GM12878 (cell line): Measurements from ENCODE around the gene PAX3. TPM values are rescaled to one million over a fixed set of nuclear protein-coding genes. Genes with fewer than 3 reads are reported as not detected.

ENCODE experiments used
- ATAC-seq: fragments of 200-7000 bp; cut with Tn5 transposase; 3 replicates; pipeline ENCODE4 v1.9.1; 2020; ENCODE audit warnings: mild to moderate bottlenecking, moderate library complexity
- BruUV-seq: library from RNA; stranded (reverse); fragments of 400-500 nt; replicated peaks from 2 replicates; lab custom pipeline; 2021; lab: Mats Ljungman, UMichigan
- CTCF ChIA-PET: fragments of 300-600 bp; sonication (Branson Sonifier 250); formaldehyde crosslinking; extraction: SDS; loops from one replicate; lab custom pipeline; 2021; ENCODE audit warnings: inconsistent platforms; lab: Yijun Ruan, JAX
- POLR2A ChIA-PET: fragments of 350-600 bp; formaldehyde crosslinking; extraction: SDS; loops from one replicate; lab custom pipeline; 2021; ENCODE audit warnings: inconsistent platforms; lab: Charles Lee
- RAD21 ChIA-PET: fragments of 300-600 bp; sonication (Branson Sonifier 250); formaldehyde crosslinking; loops from one replicate; lab custom pipeline; 2023; ENCODE audit warnings: antibody characterized with exemption; ENCODE audit not compliant: unreplicated experiment; lab: Charles Lee
- SMC1A ChIA-PET: fragments of 300-600 bp; sonication (Branson Sonifier 250); formaldehyde crosslinking; loops from one replicate; lab custom pipeline; 2023; ENCODE audit not compliant: unreplicated experiment, uncharacterized antibody; lab: Charles Lee
- DNase-seq: peaks from one replicate; pipeline ENCODE4 v3.0.0-alpha.2; 2011; ENCODE audit warnings: low read depth, low spot score
- FAIRE-seq: peaks from 3 replicates; lab custom pipeline; 2011; peaks lifted over from hg19 to GRCh38; lab: Jason Lieb, UNC
- H2AFZ ChIP-seq: 2 replicates; pipeline ENCODE4 v1.6.0; 2011; ENCODE audit warnings: low read depth, low read length, control low read depth; ENCODE audit not compliant: control insufficient read depth
- H3K27ac ChIP-seq: 2 replicates; pipeline ENCODE4 v1.5.1; 2011; ENCODE audit warnings: control low read depth; ENCODE audit not compliant: control insufficient read depth, insufficient read depth
- H3K27me3 ChIP-seq, 2 experiments: replicated peaks in 1 of 2; 2 replicates each; pipeline versions ENCODE4 v1.6.0 to v1.6.1; 2011; ENCODE audit warnings: low read length in 1 of 2; ENCODE audit not compliant: control insufficient read depth in 2 of 2, insufficient read depth in 2 of 2
- H3K36me3 ChIP-seq, 2 experiments: 2 replicates each; pipeline ENCODE4 v1.5.1; 2011; ENCODE audit warnings: low read length in 1 of 2; ENCODE audit not compliant: control insufficient read depth in 2 of 2, insufficient read depth in 2 of 2
- H3K4me1 ChIP-seq: 2 replicates; pipeline ENCODE4 v1.6.1; 2011; ENCODE audit warnings: mild to moderate bottlenecking, low read length, moderate library complexity, mixed read lengths; ENCODE audit not compliant: control insufficient read depth, insufficient read depth
- H3K4me2 ChIP-seq: 2 replicates; pipeline ENCODE4 v1.6.0; 2011; ENCODE audit warnings: control low read depth; ENCODE audit not compliant: control insufficient read depth, insufficient read depth
- H3K4me3 ChIP-seq: fragments of 200-600 bp; sonication (generic); 2 replicates; pipeline ENCODE4 v1.5.1; 2016
- H3K79me2 ChIP-seq: 2 replicates; pipeline ENCODE4 v1.6.0; 2011; ENCODE audit warnings: low read length; ENCODE audit not compliant: control insufficient read depth, insufficient read depth
- H3K9ac ChIP-seq: 2 replicates; pipeline ENCODE4 v1.8.0; 2011; ENCODE audit warnings: low read length, control low read depth, mixed read lengths; ENCODE audit not compliant: control insufficient read depth, insufficient read depth
- H3K9me3 ChIP-seq: replicated peaks from 3 replicates; pipeline ENCODE4 v1.5.1; 2011; ENCODE audit warnings: mild to moderate bottlenecking, low read length; ENCODE audit not compliant: control insufficient read depth, insufficient read depth
- H4K20me1 ChIP-seq: 2 replicates; pipeline ENCODE4 v1.6.0; 2011; ENCODE audit not compliant: control insufficient read depth, insufficient read depth
- IKZF2 ChIP-seq, 2 experiments: fragments of 450-650 bp; IDR thresholded peaks; 2 replicates each; pipeline ENCODE4 v1.6.1; 2017; ENCODE audit warnings: mild to moderate bottlenecking in 2 of 2, moderate library complexity in 2 of 2
- MYC ChIP-seq: IDR thresholded peaks from 2 replicates; pipeline ENCODE4 v1.6.1; 2011; ENCODE audit warnings: mild to moderate bottlenecking, low read length, moderate library complexity, inconsistent platforms; ENCODE audit not compliant: insufficient read depth, insufficient replicate concordance, insufficient read length, severe bottlenecking
- NFIC ChIP-seq: IDR thresholded peaks from 2 replicates; pipeline ENCODE4 v1.6.1; 2012; ENCODE audit warnings: low read depth, mild to moderate bottlenecking, inconsistent platforms, low read length, moderate library complexity
- RAD51 ChIP-seq: fragments of 450-650 bp; IDR thresholded peaks from 2 replicates; pipeline ENCODE4 v1.6.1; 2016; ENCODE audit warnings: moderate library complexity, mild to moderate bottlenecking, inconsistent platforms
- SMAD1 ChIP-seq: fragments of 450-650 bp; IDR thresholded peaks from 2 replicates; pipeline ENCODE4 v1.6.1; 2018; ENCODE audit warnings: mild to moderate bottlenecking, low read depth; ENCODE audit not compliant: partially characterized antibody
- ZZZ3 ChIP-seq: IDR thresholded peaks from 2 replicates; pipeline ENCODE4 v1.6.1; 2011; ENCODE audit warnings: low read depth; ENCODE audit not compliant: control insufficient read depth, insufficient read length
- WGBS: methylation state at CpG from one replicate; pipeline ENCODE4 v1.1.6; 2016; ENCODE audit warnings: low lambda C conversion rate; ENCODE audit not compliant: insufficient replicate concordance, insufficient coverage; ENCODE audit errors: missing lambda C conversion rate; 5-methylcytosine and 5-hydroxymethylcytosine counted together
- in situ Hi-C: fragments of 300-500 bp; cut with MboI; formaldehyde crosslinking; loops from 9 replicates; pipeline ENCODE4 v1.14.3; 2018; ENCODE audit warnings: mixed read lengths
- intact Hi-C: fragments of 100-400 bp; cut with micrococcal nuclease; formaldehyde crosslinking; loops from one replicate; pipeline ENCODE4 v1.14.2; 2022; ENCODE audit not compliant: unreplicated experiment
- polyA plus RNA-seq, 11 experiments: library from polyadenylated mRNA; depleted of rRNA in 4 of 11; unstranded in 6 of 11; stranded (reverse) in 5 of 11; fragments of >200 nt; fragmentation: Nextera tagmentation in 4 of 11; fragmentation: Illumina TruSeq in 1 of 11; extraction: Ambion mirVana in 4 of 11; extraction: Trizol in 1 of 11; gene quantifications; 1 replicate in 1 of 11; 2 replicates in 10 of 11; pipeline versions ENCODE4 v1.2.1 to v1.2.3, GENCODE V29; 2011 to 2016; ENCODE audit warnings: inconsistent platforms in 2 of 11, missing spikeins in 2 of 11, low read depth in 1 of 11
- total RNA-seq, 4 experiments: library from RNA; depleted of rRNA in 3 of 4; stranded (reverse); fragments of >200 nt in 3 of 4; fragmentation: Illumina TruSeq in 1 of 4; extraction: Trizol in 1 of 4; gene quantifications; 2 replicates each; pipeline versions ENCODE4 v1.2.1 to v1.2.3, GENCODE V29; 2013 to 2021
- TF ChIP-seq, protein P1 (sequence below): IDR thresholded peaks from 2 replicates; pipeline ENCODE4 v1.6.1; 2012; ENCODE audit warnings: low read depth, low read length, improper control_type of control experiment
- TF ChIP-seq, protein P2 (sequence below): fragments of 450-650 bp; IDR thresholded peaks from 2 replicates; pipeline ENCODE4 v1.6.1; 2017; ENCODE audit warnings: mild to moderate bottlenecking, moderate library complexity

The PAX3 gene
- total and polyA plus RNA-seq, 10 of the 15 experiments (the other 5 are each of a cell fraction or from before 2014, with no cell fraction given): not detected

DNA sequence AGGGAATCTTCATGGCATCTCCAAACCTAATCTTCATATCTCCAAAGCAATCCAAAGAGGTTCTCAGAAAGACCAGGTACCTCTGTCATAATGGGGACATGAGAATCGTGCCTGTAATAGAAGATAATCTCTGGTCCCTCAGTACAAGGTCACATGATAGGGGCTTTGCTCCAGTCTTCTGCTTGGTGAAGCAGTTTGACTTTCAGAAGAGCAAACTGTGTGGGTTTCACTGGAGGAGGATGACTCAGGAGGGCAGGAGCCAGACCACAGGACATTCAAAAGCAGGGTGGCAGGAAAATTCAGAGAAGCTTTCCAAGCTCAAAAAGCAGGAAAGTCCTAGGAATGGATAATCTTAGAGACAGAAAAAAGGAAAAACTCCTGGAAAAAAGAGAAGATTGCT is 10.6 kb upstream of the PAX3 start:
- no peaks in the 10 kb centered on the region for H3K79me2 ChIP-seq
- no peak for TF ChIP-seq IKZF2 (IDR thresholded peaks at IDR 0.05)
- TF ChIP-seq NFIC: no peak
- TF ChIP-seq, protein P1, sequence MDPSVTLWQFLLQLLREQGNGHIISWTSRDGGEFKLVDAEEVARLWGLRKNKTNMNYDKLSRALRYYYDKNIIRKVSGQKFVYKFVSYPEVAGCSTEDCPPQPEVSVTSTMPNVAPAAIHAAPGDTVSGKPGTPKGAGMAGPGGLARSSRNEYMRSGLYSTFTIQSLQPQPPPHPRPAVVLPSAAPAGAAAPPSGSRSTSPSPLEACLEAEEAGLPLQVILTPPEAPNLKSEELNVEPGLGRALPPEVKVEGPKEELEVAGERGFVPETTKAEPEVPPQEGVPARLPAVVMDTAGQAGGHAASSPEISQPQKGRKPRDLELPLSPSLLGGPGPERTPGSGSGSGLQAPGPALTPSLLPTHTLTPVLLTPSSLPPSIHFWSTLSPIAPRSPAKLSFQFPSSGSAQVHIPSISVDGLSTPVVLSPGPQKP: no peak
- no peak for TF ChIP-seq RAD51
- intact Hi-C loops: no loop called here
- CTCF ChIA-PET: no interaction called here
- no peak overlapping the region for H3K27ac ChIP-seq
- POLR2A ChIA-PET: no interaction called here
- RAD21 ChIA-PET: no interaction called here
- FAIRE-seq (no peak), DNase-seq (no peak), ATAC-seq (no peak)
- no peak overlapping the region for H3K9ac ChIP-seq
- no peak overlapping the region for H3K4me3 ChIP-seq
- no peaks in the 10 kb centered on the region; a peak in 1 of 4 replicates for H3K36me3 ChIP-seq
- H3K27me3 ChIP-seq: peaks cover 25 to 61% of the 10 kb centered on the region in 2 experiments
- in situ Hi-C loops: loop anchor here (25.0 kb wide), 1 partner anchor 603 kb away; no protein-coding TSS in a partner anchor
- SMC1A ChIA-PET: no interaction called here
- H3K4me1 ChIP-seq: peaks cover 13% of the 10 kb centered on the region
- no peak overlapping the region for H2AFZ ChIP-seq
- WGBS: 0% methylated on average over 1 of the region's 1 CpG
- H4K20me1 ChIP-seq: no peaks in the 10 kb centered on the region
- no peaks in the 10 kb centered on the region for H3K9me3 ChIP-seq
- H3K4me2 ChIP-seq: no peak overlapping the region
- no TSS peak for BruUV-seq

DNA sequence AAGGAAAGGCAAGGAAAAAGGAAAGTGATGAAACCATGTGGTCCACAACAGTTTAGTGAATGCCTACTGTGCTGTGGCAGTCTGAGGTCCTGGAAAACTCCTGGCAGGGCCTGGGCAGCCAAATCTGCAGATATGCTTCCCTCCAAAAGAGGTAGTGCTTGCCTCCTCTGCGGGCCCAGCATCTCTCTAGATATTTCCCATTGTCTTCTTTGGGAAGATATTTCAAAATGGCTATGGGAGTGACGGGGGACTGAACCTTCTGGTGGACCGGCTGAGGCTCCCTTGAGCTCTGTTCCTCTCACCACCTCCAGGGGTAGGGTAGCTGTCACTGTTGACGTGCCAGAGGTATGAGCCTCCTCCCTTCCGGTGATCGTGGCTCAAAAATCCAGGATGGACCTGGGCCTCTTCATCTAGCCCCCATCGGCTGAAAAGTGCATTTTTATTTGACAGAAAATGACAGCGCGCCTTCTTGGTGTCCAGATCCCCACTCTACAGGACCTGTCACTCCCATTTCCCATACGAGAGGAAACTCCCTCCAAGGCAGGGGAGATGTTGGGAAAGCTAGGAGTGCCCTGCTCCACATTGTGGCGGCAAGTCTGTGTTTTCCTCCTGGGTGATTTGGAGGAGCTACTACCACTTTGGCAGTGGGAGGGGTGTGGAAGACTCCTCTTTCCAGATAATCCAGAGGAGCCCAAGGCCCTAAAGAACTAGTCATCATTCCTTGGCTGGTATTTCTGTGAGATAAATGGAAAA is 9.4 kb upstream of the PAX3 start:
- H3K27me3 ChIP-seq: peaks cover 27 to 68% of the 10 kb centered on the region in 2 experiments
- H4K20me1 ChIP-seq: no peaks in the 10 kb centered on the region
- ATAC-seq: no peak
- H3K36me3 ChIP-seq: no peaks in the 10 kb centered on the region; a peak in 1 of 4 replicates
- ChIA-PET SMC1A (interaction anchor here (0.8 to 1.3 kb wide), 2 partner anchors 80 to 254 kb away, joined by 3 to 4 read pairs; no protein-coding TSS in a partner anchor), POLR2A (interaction anchor here (0.5 kb wide), 1 partner anchor 247 kb away, joined by 4 read pairs; no protein-coding TSS in a partner anchor), CTCF (interaction anchor here (1.3 kb wide), 1 partner anchor 10 kb away, joined by 4 read pairs; no protein-coding TSS in a partner anchor), RAD21 (no interaction called here)
- no peak overlapping the region for H3K27ac ChIP-seq
- no peak overlapping the region for H3K4me2 ChIP-seq
- DNase-seq: no peak
- in situ Hi-C loops (loop anchor here (25.0 kb wide), 1 partner anchor 604 kb away; no protein-coding TSS in a partner anchor), intact Hi-C loops (no loop called here)
- H3K9me3 ChIP-seq: no peaks in the 10 kb centered on the region; the same call in 2 of the 3 replicates
- no peak for FAIRE-seq
- no TSS peak for BruUV-seq
- H3K4me1 ChIP-seq: peaks cover 13% of the 10 kb centered on the region
- H3K9ac ChIP-seq: no peak overlapping the region
- H3K4me3 ChIP-seq: no peak overlapping the region
- 48% methylated on average over 11 of the region's 11 CpGs for WGBS
- no peak overlapping the region for H2AFZ ChIP-seq
- no peaks in the 10 kb centered on the region for H3K79me2 ChIP-seq
- TF ChIP-seq MYC (no peak), SMAD1 (no peak), ZZZ3 (no peak)
- TF ChIP-seq, protein P2, sequence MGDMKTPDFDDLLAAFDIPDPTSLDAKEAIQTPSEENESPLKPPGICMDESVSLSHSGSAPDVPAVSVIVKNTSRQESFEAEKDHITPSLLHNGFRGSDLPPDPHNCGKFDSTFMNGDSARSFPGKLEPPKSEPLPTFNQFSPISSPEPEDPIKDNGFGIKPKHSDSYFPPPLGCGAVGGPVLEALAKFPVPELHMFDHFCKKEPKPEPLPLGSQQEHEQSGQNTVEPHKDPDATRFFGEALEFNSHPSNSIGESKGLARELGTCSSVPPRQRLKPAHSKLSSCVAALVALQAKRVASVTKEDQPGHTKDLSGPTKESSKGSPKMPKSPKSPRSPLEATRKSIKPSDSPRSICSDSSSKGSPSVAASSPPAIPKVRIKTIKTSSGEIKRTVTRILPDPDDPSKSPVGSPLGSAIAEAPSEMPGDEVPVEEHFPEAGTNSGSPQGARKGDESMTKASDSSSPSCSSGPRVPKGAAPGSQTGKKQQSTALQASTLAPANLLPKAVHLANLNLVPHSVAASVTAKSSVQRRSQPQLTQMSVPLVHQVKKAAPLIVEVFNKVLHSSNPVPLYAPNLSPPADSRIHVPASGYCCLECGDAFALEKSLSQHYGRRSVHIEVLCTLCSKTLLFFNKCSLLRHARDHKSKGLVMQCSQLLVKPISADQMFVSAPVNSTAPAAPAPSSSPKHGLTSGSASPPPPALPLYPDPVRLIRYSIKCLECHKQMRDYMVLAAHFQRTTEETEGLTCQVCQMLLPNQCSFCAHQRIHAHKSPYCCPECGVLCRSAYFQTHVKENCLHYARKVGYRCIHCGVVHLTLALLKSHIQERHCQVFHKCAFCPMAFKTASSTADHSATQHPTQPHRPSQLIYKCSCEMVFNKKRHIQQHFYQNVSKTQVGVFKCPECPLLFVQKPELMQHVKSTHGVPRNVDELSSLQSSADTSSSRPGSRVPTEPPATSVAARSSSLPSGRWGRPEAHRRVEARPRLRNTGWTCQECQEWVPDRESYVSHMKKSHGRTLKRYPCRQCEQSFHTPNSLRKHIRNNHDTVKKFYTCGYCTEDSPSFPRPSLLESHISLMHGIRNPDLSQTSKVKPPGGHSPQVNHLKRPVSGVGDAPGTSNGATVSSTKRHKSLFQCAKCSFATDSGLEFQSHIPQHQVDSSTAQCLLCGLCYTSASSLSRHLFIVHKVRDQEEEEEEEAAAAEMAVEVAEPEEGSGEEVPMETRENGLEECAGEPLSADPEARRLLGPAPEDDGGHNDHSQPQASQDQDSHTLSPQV: no peak
- TF ChIP-seq, protein P1: no peak
